ENCODE results near the gene PPIF. TPM values are rescaled to one million over a fixed set of nuclear protein-coding genes. Genes with fewer than 3 reads are reported as not detected.

The PPIF gene
- total RNA-seq, 6 experiments from 2014 or later: 66.1 to 109 (median 98.9) TPM

GRCh38 chr10:79400146-79401004 lies 53.1 kb downstream of the PPIF start:
- no peaks in the 10 kb centered on the region for H3K9me3 Mint-ChIP-seq
- peak; percentile 94 for TF ChIP-seq CTCF (IDR thresholded peaks at IDR 0.05)
- peaks cover 4% of the 10 kb centered on the region; the same call in 1 of the 2 replicates for H3K27me3 Mint-ChIP-seq (ENCODE audit: insufficient read depth)
- H3K27ac Mint-ChIP-seq: peak overlapping the region; percentile 100
- no peak for DNase-seq
- H3K4me3 Mint-ChIP-seq: peak overlapping the region; percentile 84
- H3K4me1 Mint-ChIP-seq (ENCODE audit: low read depth): peaks cover 75% of the 10 kb centered on the region
- peaks cover 8% of the 10 kb centered on the region for H3K36me3 Mint-ChIP-seq (ENCODE audit: low read depth)

- Mint-ChIP-seq H3K27me3 (ENCODE audit: insufficient read depth) (peaks cover 4% of the 10 kb centered on the region; the same call in 1 of the 2 replicates), H3K27ac (peak overlapping the region; percentile 100; the same call in 1 of the 2 replicates), H3K36me3 (ENCODE audit: low read depth) (no peaks in the 10 kb centered on the region), H3K9me3 (no peaks in the 10 kb centered on the region), H3K4me3 (no peak overlapping the region), H3K4me1 (ENCODE audit: low read depth) (peaks cover 83% of the 10 kb centered on the region)
- DNase-seq: no peak
- no peak for TF ChIP-seq CTCF (IDR thresholded peaks at IDR 0.05)
These were observed 54.0 kb downstream of the PPIF start for GRCh38 chr10:79401015-79401921.

- Mint-ChIP-seq H3K4me3 (no peak overlapping the region), H3K36me3 (ENCODE audit: low read depth) (no peaks in the 10 kb centered on the region), H3K4me1 (ENCODE audit: low read depth) (peaks cover 81% of the 10 kb centered on the region), H3K9me3 (no peaks in the 10 kb centered on the region), H3K27ac (no peak overlapping the region), H3K27me3 (ENCODE audit: insufficient read depth) (peaks cover 5% of the 10 kb centered on the region)
- TF ChIP-seq CTCF (IDR thresholded peaks at IDR 0.05): no peak
- no peak for DNase-seq
These were observed 55.3 kb downstream of the PPIF start for GRCh38 chr10:79402625-79402946.

GRCh38 chr10:79402951-79403350 lies 55.7 kb downstream of the PPIF start:
- Mint-ChIP-seq H3K4me1 (ENCODE audit: low read depth) (peaks cover 81% of the 10 kb centered on the region), H3K27me3 (ENCODE audit: insufficient read depth) (peaks cover 5% of the 10 kb centered on the region), H3K36me3 (ENCODE audit: low read depth) (no peaks in the 10 kb centered on the region), H3K9me3 (no peaks in the 10 kb centered on the region), H3K27ac (no peak overlapping the region), H3K4me3 (no peak overlapping the region)
- DNase-seq: no peak
- TF ChIP-seq CTCF (IDR thresholded peaks at IDR 0.05): no peak

- Mint-ChIP-seq H3K4me1 (ENCODE audit: low read depth) (peaks cover 81% of the 10 kb centered on the region), H3K9me3 (no peaks in the 10 kb centered on the region), H3K36me3 (ENCODE audit: low read depth) (no peaks in the 10 kb centered on the region), H3K27me3 (ENCODE audit: insufficient read depth) (peaks cover 3% of the 10 kb centered on the region), H3K27ac (peak overlapping the region; percentile 84), H3K4me3 (peak overlapping the region; percentile 68)
- no peak for TF ChIP-seq CTCF (IDR thresholded peaks at IDR 0.05)
- no peak for DNase-seq
These were observed 56.4 kb downstream of the PPIF start for GRCh38 chr10:79403441-79404230.

All from HFFc6 (cell line).